ENCODE data around the gene VPS16.

- TF ChIP-seq HNF1A (IDR thresholded peaks at IDR 0.05; ENCODE audit: low read depth): no peak
- TF ChIP-seq HNF1A (CRISPR knock-in tag; IDR thresholded peaks at IDR 0.05; ENCODE audit: borderline replicate concordance): no peak
- TF ChIP-seq NCOA1 (CRISPR knock-in tag; IDR thresholded peaks at IDR 0.05): no peak
- TF ChIP-seq ZNF124 (CRISPR knock-in tag; IDR thresholded peaks at IDR 0.05): no peak
- TF ChIP-seq GATAD1 (CRISPR knock-in tag; IDR thresholded peaks at IDR 0.05): no peak
- no peak for TF ChIP-seq CTCF (CRISPR knock-in tag; IDR thresholded peaks at IDR 0.05)
- TF ChIP-seq ZNF629 (CRISPR knock-in tag; conservative IDR thresholded peaks at IDR 0.05): no peak
- no peak for TF ChIP-seq DDIT3 (CRISPR knock-in tag; IDR thresholded peaks at IDR 0.05)
- TF ChIP-seq MBD4 (IDR thresholded peaks at IDR 0.05; ENCODE audit: borderline replicate concordance, low read length): no peak
- no peak for TF ChIP-seq ZNF546 (CRISPR knock-in tag; conservative IDR thresholded peaks at IDR 0.05)
- TF ChIP-seq POGZ (CRISPR knock-in tag; IDR thresholded peaks at IDR 0.05): no peak
- no peak for TF ChIP-seq EZH2 (conservative IDR thresholded peaks at IDR 0.05; ENCODE audit: low read depth, low read length)
- TF ChIP-seq ZNF749 (CRISPR knock-in tag; IDR thresholded peaks at IDR 0.05; ENCODE audit: borderline replicate concordance): no peak
Measured at GRCh38 chr20:2815242-2815900, 25.2 kb upstream of the VPS16 start.

All from HepG2 (cell line).